HL-60/S4 treated with phorbol 12-myristate 13-acetate at 8.2 ng/mL for 4 days and 3 days (cell line): ENCODE measurements around the gene CCL27.

ENCODE experiments used
- in situ Hi-C: fragments of 300-500 bp; cut with MboI; formaldehyde crosslinking; loops from 2 replicates; pipeline ENCODE4 v1.15.0; 2022; ENCODE audit warnings: low sequenced_read_pairs

CCL27 gene

DNA sequence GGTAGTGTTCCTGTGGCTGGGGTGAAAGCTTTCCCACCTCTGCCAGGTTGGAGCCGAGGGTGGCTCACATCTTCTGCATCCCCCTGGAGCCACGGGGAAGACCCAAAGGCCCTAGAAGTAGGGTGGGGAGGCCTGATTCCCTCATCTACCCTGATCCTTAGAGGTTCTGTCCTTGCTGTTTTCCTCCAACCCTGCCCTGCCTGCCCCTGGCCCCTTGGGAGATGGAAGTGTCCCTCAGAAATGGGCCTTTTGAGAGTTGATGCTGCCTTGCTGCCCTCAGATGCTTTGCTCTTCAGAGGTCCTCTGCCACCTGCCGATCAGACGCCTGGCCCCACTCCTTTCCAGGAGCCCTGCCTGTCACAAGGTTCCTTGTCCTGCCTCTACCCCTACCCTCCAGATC lies 22.4 kb upstream of the CCL27 start:
- in situ Hi-C loops, result no loop called here

DNA sequence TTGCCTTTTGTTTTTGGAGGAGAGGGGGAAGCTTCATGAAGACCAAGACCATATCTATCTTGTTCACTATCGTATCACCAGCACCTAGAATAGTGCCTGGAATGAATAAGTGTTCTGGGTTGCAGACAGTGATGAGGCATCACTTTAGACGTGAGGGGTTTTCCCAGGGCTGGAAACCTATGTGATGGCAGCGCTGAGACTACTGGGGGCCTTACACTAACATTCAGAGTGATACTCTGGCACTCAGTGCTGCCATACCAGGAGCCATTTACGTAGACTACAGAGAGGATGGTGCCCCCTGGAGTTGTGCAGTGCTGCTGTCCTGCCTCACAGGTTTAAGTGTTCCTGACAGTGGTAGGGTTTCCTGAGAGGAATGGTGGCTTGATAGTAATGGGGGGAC lies 21.7 kb upstream of the CCL27 start:
- in situ Hi-C loops, result no loop called here

DNA sequence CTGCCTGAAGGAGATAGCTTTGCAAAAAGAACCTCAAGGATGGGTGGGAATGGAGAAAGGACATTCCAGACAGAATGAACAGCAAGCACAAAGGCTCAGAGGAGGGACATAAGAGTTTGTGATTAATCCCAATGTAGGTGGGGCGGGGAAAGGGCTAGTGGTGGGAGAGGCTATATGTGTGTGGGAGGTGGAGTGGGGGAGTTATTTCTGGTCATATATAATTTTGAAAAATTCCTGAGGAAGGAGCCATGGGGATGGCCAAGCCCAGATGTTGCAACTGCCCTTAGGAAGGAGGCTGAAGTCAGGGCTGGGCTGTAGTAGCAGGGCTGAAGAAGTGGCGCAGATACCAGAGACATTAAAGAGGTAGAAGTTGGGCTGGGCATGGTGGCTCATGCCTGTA lies 13.4 kb upstream of the CCL27 start:
- in situ Hi-C loops, result no loop called here

DNA sequence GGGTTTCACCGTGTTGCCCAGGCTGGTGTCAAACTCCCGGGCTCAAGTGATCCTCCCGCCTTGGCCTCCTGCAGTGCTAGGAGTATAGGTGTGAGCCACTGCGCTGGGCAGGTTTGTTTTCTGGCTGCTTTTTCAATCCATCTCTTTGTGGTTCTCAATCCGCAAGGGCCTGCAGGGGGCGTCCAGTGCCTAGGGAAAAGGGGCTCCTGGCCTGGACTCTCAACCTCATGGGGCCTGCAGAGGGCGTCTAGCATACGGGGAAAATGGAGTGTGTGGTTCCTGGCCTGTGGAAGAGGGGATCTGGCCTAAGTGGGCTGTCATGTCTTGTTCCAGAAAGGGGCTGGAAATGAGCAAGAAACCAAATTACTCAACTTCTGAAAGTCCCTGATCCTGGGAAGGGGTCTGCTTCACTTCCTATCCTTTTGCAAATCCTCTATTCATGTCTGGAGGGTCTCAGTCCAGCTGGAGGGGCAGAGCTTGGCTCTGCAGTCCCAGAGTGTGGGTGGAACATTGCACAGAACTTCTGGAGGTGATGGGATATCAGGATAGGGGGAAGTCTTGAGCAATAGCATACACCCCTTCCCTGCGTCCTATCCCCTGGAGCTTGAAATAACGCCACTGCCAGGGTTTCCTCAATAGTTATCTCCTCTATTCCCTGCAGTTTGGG lies 12.7 kb upstream of the CCL27 start:
- in situ Hi-C loops, result no loop called here

DNA sequence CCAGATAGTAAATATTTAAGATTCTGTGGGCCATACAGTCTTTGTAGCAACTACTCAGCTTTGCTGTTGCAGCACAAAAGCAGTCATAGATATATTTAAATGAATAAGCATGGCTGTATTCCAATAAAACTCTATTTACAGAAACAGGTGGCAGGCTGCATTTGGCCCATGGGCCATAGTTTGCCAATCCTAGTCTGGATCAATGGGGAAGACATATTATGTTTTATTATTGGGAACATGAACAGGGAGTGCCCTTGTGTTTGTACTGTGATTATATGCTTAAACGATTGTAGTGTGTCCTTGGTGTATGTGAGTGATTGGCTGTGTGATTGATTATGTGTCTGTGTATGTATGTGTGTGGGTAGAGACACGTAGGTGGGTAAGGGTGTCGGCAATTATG lies 12.0 kb upstream of the CCL27 start:
- in situ Hi-C loops, result loop anchor here (25.0 kb wide), 1 partner anchor 438 kb away; the partner anchor contains the start of genes ATOSB and STOML2

DNA sequence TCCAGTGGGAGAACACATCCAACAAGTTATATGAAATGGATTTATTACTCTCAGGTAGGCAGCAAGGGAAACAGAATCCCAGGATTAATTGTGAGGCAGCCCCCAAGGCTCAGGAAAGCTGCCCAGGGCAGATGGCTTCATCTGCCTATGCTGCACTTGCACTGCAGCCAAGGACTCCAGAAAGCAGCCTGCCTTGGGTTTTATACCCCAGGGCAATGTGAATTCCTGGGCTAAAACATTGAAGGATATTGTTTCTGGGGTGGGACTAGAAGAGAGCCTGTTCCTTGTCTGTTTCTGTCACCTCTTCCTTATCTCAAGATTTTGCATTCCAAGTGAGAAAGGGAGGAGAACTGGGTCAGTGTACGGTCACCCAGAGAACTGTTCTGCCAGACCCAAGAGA lies 8.8 kb upstream of the CCL27 start:
- in situ Hi-C loops, result loop anchor here (25.0 kb wide), 1 partner anchor 441 kb away; the partner anchor contains the start of genes ATOSB and STOML2

DNA sequence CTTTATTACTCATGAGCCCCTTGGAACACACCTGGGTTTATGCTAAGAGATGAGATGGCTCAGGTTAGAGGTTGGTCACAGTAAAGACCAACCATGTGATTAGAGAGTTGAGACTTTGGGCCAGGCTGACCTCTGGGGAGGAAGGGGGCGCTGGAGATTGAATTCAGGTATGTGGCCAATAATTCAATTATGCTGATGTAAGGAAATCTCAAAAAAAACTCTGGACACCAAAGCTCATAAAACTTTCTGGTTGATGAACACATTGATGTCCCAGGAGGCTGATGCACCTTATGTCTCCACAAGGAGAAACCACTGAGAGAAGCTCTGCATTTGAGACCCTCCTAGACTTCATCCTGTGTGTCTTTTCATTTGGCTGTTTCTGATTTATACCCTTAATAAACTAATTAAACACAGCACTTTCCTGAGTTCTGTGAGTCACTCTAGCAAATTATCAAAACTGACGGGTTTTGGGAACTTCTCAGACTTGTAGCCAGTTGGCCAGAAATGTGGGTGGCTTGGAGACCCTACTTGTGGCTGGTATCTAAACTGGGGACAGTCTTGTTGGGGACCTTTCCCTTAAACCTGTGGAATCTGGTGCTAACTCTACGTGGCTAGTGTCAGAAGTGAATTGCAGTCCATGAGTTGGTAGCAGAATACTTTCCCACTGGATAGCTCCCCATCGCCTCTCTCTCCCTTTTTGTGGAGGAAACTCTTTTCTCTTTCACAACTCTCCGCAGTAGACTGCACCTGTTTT lies 7.5 kb upstream of the CCL27 start:
- in situ Hi-C loops, result loop anchor here (25.0 kb wide), 1 partner anchor 442 kb away; the partner anchor contains the start of genes ATOSB and STOML2

DNA sequence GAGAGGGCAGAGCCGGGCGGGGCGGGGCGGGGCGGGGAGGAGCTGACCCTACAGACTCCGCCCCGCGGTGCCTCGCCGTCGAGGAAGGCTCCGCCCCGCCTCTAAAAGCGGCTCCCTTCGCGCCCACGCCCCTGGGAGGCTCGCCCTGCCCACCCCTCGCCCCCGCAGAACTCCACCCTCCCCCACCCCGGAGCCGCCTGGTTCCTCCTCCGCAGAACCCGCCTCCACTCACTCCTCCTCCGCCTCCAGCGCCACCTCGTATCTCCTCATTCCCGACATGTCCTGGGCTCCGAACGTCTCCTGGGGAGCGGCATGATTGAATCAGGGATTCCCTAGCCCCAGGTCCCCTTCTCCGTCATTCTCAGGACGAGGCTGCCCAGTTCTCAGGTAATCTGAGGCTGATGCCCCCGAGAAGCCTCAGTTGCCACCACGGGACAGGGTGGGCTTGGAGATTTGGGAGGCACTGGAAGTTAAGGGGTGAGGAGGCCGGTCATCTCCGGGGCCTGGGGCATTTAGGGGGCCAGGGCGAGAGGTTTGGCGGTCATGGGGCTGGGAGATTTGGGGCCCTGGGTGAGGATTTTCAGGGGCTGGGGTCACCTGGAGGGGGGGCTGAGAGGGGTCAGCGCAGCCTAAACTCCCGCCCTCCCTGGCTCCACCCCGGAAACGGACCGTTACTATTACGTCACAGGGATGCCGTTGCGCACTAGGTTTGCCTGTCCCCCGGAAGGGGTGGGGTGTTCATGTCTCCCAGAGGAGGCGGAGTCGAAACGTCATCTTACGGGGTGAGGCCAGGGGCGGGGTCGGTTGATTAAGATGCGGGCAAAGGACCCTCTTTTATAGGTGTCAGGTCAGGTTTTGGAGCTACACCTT lies 3.2 kb upstream of the CCL27 start:
- in situ Hi-C loops, result loop anchor here (25.0 kb wide), 1 partner anchor 447 kb away; the partner anchor contains the start of genes ATOSB and STOML2

DNA sequence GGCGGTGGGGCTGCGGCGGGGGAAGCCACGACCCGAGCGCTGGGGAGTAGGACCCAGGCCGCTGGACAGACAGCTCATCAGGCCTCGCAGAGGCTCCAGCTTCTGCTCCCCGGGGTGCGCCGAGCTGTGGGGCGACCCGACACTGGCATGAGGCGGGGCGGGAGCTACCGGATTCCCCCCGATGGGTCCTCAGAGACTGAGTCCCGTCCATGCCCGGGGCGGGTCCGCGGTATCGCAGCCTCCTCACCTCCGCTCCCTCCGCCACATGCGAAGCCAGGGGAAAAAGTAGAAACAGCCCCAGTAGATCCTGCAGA lies 2.6 kb upstream of the CCL27 start:
- in situ Hi-C loops, result loop anchor here (25.0 kb wide), 1 partner anchor 447 kb away; the partner anchor contains the start of genes ATOSB and STOML2

DNA sequence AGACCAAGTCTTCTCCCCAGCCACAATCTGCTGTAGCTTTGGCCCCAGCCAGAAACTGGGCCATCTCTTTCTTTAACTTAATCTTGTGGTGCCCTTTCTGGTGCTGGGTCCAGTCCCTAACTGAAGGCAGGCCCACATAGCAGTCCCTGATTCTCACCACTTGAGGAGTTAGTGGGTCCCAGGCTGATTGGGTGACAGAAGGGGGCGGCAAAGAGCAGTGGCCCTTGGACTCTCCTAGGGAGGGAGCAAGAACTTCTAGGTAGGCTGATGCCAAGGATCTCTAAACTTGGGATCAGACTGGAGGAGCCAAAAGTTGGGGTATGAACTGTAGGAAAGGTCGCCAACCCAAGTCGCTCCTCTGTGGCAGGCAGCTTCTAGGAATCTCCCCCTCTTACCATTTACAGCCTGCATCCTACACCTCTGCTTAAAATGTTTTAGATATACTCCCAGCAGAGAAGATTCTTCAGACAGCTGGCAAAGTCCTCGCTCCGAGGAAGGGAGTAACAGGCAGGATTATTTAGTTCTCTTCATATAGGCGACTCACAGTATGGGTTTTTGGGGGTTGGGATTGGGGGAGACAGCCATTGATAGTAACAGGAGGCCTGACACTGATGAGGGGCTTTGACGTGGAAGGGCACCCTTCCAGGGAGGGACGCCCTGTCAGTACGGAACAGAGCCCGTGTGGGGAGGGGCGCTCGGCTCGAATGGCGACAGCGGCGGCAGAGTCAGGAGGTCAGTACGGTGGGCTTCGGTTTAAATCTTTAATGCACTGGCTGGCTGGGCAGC lies 2.0 kb upstream of the CCL27 start:
- in situ Hi-C loops, result loop anchor here (25.0 kb wide), 1 partner anchor 448 kb away; the partner anchor contains the start of genes ATOSB and STOML2

DNA sequence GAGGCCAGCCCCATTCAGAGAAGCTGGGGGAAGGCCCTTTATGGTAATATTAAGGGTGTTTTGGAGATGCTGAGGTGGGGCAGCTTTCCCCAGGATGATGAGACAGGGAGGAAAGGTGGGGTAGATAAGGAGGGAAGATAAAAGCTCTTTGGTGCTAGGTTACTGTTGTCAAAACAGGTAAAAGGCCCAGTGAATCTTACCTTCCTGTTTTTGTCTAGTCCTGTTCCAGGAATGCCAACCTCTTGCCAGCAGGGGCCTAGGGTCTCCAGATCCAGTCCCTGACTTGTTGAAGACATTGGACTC lies 797 bp upstream of the CCL27 start:
- in situ Hi-C loops, result loop anchor here (25.0 kb wide), 1 partner anchor 449 kb away; the partner anchor contains the start of genes ATOSB and STOML2

DNA sequence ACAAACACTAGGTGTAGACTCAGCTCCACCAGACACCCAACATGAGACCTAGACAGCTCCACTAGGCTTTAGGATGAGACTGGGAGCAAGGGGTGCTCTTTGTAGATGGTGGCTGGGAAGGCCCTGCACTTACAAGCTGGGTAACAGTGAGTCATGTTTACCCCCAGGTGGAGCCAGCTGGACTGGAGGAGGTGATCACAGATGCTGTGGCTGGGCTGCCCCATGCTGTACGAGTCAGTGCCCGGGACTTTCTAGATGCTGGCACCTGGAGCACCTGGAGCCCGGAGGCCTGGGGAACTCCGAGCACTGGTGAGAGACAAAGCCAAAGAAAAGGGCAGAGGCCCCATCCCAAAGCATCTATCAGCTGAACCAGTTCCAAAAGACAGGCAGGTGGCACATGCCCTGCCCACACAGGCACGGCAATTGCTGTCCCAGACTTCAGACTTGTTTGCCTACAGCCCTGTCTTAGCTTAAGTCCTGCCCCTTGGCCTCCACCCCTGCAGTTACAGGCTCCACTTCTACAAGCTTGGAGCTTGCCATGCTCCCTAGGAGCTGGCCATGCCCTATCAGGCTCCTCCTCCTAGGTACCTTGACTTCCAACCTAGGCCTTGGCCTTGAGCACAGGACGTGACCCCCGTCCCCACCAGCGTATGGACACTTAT lies 2.7 kb downstream of the CCL27 start:
- in situ Hi-C loops, result loop anchor here (25.0 kb wide), 1 partner anchor 453 kb away; the partner anchor contains the start of genes ATOSB and STOML2

DNA sequence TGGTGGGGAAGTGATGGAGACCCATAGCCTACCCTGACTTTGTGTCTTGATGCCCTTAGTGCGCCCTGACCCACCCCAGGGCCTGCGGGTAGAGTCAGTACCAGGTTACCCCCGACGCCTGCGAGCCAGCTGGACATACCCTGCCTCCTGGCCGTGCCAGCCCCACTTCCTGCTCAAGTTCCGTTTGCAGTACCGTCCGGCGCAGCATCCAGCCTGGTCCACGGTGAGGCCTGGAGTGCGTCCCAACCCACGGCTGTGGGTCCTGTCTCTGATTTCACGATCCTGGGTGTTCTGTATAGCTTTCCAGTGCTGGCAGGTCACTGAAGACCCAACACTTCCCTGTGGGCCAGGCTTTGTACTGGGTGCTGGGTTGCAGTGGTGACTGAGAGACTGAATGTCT lies 4.0 kb downstream of the CCL27 start:
- in situ Hi-C loops, result loop anchor here (25.0 kb wide), 1 partner anchor 454 kb away; the partner anchor contains the start of genes ATOSB and STOML2

DNA sequence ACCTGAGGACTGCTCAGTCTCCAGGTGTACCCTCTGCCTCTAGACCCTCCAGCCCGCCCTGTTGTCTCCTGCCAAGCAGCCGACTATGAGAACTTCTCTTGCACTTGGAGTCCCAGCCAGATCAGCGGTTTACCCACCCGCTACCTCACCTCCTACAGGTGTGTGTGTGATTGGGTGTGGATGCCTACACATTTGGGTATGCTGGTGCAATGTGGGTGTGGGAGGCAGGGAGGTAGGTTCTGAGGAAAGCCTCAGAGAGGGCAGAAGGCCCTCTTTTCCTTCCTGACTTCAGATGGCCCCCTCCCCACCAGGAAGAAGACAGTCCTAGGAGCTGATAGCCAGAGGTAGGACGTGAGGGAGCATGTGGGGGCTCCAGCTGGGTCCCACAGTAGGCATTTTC lies 5.5 kb downstream of the CCL27 start:
- in situ Hi-C loops, result loop anchor here (25.0 kb wide), 1 partner anchor 455 kb away; the partner anchor contains the start of genes ATOSB and STOML2

DNA sequence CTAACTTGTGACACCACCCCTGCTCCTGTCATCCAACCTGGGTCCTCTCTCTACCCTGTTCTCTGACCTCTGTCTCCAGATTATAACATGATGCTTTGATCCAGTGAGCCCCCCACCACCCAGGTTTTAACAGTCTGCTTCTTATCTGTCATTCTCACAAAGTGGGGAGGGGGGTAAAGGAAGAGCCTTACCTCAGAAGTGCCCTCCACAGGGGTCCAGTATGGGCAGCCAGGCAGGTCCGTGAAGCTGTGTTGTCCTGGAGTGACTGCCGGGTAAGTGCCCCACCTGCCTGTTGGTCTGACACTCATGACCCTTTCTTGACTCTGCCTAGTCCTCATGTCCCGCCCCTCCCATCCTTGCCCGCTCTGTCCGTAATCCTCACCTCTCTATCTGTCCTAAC lies 7.1 kb downstream of the CCL27 start:
- in situ Hi-C loops, result loop anchor here (25.0 kb wide), 1 partner anchor 457 kb away; the partner anchor contains the start of genes ATOSB and STOML2

DNA sequence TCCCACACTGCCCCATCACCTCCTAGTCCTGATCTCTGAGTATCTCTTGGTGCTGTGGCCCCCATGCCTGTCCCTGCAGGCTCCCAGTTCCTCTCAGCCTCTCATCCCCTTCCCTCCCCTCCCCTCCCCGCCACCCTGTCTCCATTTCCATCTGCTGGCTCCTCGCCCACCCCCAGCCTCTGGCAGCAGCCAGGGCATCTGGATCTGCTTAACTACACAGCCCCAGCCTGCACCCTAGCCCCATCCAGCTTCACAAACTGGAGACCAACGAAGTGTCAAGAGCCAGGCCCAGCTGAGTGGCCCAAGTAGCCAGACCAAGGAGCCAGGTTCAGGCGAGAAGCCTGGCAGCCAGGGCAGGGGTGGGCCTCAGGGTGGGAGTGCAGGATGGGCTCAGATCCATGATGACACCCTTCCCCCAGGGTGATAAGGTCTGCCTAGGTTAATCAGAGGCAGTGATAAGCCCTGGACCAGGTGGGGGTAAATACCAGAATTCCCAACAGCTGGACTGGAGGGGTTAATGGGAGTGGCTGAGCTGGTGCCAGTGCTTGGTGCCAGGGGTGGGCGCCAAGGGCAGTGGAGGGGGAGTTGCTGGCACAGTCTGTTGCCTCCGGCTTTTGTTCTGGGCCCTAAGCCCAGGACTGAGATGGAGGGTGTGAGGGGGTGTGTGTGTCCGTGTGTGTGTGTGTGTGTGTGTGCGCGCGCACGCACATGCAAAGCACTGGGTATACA lies 8.0 kb downstream of the CCL27 start:
- in situ Hi-C loops, result loop anchor here (25.0 kb wide), 1 partner anchor 458 kb away; the partner anchor contains the start of genes ATOSB and STOML2

DNA sequence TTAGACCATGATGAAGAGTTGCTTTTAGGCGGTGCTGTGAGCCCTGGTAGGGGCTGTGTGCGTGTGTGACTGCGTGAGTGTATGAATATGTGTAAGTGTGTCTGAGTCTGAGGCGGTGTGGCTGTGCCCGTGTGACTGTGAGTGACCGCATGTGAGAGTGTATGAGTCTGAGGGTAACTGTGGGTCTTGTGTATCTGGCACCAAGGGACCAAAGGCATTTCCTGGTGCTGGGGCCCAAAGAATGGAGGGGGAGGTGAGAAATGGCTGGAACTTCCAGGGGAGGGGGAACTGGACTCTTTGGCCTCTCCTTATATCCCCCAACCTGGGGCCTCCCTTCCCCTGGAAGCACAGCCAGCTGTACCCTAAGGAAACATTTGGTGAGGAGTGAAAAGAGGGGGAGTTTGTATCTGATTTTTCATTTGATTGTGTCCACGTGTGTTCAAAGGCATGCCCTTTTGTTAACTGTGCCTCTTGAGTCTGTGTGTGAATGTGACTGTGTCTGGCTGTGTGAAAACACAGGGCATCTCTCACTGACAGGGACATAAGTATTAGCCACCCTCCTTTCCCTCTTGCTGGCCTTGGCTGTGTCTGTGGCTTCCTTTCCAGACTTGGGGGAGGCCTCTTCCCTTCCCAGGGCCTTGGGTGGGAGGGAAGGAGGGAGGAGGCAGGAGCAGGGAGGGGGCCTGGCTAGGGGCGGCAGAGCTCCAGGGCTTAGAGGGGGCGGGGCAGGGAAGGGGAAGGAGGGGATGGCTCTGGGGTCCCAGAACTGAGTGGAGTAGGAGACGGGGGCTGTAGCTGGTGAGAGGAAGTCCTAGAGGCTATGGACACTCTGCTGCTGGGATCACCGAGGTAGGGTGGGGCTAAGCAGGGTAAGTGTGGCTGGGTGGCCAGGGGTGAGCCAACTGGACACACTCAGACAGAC lies 9.0 kb downstream of the CCL27 start:
- in situ Hi-C loops, result loop anchor here (25.0 kb wide), 1 partner anchor 459 kb away; the partner anchor contains the start of genes ATOSB and STOML2

DNA sequence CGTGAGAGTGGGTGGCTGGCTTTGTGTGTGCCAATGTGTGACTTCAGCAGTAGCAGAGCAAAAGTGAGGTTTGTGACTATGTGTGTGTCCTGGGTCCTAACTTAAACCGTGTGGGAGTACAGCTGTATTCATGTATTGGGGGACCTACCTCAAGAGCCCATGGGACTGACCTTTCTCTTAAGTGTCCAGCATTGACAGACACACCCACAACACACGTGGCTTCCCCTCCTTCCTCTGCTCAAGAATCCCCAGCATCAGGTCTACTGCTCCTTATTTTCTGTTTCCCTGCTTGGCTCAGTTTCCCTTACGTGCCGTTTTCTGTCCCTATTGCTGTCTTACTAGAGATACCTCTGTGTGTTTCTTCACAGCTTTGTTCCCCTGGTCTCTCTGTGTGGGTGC lies 9.9 kb downstream of the CCL27 start:
- in situ Hi-C loops, result loop anchor here (25.0 kb wide), 1 partner anchor 460 kb away; the partner anchor contains the start of genes ATOSB and STOML2
